Activated naive CD8-positive, alpha-beta T cell treated with anti-CD3 and anti-CD28 coated beads, Interleukin-2, amount 50 U/mL, for 16 hours (primary cell): ENCODE data around the gene PAF1.

Experiments
- DNase-seq: peaks from one replicate; pipeline ENCODE4 v3.0.0-alpha.2; 2020; ENCODE audit warnings: low read depth, low spot score

Gene PAF1

DNA sequence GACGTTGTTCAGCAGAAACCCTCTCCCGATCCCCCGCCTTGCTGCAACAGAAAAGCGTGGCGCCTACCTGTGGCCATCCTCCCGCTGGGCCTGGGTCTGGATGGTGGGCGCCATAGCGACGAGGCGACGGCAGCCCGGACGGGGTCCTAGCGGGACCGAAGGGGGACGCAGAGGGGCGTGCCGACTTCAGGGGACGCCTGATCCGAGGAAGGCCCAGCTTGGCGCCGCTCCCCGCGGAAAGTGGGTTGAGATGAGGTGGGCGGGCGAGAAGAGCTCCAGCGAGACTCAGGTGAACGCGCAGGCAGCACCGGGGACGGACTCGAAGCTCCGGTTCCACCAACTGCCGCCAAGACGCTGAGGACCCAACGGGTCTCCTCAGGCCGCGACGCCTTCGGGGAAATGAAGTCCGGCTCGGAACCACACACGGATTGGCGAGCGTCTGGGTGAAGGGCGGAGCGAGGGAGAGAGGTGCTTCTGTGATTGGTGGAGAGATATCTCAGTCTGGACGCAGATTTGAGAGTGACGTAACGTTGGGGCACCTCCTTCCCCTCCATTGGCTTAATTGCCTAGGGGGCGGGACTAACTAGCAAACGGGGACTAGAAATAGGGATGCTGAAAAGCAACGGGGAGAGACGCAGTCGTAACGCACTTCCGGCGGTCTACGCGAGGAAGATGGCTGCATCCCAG is at the start of gene PAF1, which contains the start of gene MED29:
Gene PAF1, minus strand, starts transcription at position 356 of the 687 bp plus-strand sequence. Its CDS starts 242 bp downstream, at position 114.
Gene MED29, plus strand, starts transcription at position 628 of the 687 bp plus-strand sequence. Its CDS starts 45 bp downstream, at position 673.
- peak; percentile 92 for DNase-seq

- DNase-seq: no peak
These were observed 47.5 kb upstream of the PAF1 start for GRCh38 chr19:39438270-39438934.

DNA sequence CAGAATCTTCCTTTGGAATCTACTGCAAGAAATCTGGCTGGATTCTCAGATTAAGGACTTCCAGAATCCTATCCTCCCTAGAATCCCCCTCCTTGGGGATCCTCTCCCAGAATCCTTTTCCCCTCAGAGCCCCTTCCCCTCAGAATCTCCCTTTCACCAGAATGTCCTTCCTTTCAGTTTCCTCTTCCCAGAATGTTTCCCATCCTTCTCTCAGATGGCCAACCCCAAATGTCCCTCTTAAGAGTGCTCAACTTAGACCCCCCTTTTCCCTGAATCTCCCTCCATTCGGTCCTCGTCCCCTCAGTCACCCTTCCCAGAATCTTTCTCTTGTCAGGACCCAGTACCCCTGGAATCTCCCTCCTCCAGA is 45.4 kb upstream of the PAF1 start:
- no peak for DNase-seq

DNA sequence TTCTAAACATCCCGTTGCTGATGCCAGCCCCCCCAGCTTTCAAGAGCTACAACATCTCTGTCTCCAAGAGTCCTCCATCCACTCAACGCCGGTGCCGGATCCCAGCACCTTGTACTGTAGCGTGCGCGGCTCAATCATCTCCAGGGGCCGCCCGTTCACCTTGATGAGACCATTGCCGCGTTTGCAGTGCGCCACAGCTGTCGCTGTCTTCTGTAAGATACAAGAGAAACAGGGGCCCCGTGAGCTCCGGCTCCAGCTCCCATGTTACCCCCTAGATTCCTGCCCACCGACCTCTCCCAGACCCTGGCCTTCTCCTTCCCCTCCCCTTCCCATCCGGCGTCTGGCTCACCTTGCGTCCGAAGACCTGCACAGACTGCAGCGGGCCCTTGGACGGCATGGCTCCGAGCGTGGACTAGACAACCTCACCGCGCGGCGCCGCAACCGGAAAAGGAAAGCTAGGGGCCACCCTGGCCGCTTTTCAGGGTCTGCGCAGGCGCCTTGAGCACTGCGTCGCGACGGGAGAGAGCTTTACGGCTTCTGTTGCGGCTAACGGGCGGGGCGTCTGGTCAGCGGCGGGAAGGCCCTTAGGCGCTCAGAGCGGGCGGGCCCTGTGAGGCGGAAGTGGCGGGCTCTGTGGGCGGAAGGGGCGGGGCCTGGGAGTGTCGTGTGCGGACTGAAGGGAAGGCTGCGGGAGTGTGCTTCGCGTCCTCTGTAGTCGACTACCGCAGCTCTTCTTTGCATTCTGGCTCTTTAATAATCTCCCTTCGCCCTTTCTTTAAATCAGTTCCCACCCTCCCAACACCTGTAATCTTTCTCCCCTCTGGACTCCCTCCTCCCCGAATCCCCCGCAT is 44.8 kb upstream of the PAF1 start, which contains the start of gene RPS16:
Gene RPS16, minus strand, starts transcription at position 451 of the 851 bp plus-strand sequence. Its CDS starts 54 bp downstream, at position 397.
- DNase-seq: peak; percentile 99

DNA sequence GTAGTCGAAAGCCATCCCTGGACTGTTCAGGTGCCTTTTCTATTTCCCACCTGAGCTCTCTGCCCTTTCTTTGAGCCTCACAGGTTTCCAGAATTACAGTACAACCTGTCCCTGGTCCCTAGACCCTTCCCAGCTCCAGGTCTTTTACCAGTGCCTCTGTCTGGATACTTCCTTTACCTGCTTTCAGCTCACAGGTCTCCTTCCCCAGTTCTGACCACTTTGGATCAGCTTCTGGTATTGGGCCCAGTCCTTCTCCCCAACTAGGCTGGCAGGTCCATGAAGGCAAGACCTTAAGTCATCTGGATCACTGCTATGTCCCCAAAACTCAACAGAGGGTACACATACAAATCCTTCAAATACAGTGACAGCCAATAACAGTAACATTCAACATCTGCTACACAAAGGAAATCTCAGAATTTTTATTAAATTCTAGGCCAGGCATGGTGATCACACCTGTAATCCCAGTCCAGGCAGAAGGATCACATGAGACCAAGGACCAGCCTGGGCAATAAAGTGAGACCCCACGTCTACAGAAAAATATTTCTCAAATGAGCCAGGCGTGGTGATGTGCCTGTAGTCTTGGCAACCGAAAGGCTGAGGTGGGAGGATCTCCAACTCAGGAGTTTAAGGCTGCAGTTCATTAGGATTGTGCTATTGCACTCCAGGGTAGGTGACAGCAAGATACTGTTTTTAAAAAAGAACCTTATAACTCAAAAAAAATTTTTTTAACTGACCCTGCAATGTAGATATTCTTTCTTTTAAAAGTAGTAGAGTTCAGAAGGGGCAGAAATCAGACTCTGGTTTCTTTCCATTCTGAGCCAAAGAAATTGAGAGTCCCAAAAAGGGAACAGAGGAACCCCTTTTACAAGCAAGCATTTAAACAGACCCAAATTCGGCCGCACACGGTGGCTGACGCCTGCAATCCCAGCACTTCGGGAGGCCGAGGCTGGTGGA is 43.5 kb upstream of the PAF1 start:
- no peak for DNase-seq

DNA sequence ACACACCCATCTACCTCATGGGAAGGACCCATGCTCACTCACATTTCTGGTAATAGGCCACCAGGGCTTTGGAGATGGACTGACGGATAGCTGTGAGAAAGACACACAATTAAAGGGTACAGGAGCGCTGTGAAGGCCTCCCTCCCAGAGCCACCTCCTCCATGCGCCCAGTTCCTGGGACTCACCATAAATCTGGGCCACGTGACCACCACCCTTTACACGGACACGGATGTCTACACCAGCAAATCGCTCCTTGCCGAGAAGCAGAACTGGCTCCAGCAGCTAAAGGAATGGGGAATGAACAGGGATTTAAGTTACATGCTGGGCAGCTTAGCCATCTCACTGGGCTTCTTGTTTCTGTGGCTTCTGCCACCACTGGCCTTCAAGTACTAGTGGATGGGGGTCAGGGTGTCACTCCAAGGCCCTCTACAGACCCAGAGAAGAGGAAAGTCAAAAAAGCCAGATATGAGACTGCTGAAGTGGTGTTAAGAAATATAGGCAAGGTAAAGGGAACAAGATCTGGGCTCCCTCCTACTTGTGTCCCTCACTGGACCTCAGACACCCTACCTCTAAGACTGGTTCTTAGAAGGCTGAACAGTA is 42.7 kb upstream of the PAF1 start:
- no peak for DNase-seq

GRCh38 chr19:39432677-39433025 is 41.7 kb upstream of the PAF1 start:
- no peak for DNase-seq

GRCh38 chr19:39430675-39431593 is 40.0 kb upstream of the PAF1 start:
- no peak for DNase-seq

DNA sequence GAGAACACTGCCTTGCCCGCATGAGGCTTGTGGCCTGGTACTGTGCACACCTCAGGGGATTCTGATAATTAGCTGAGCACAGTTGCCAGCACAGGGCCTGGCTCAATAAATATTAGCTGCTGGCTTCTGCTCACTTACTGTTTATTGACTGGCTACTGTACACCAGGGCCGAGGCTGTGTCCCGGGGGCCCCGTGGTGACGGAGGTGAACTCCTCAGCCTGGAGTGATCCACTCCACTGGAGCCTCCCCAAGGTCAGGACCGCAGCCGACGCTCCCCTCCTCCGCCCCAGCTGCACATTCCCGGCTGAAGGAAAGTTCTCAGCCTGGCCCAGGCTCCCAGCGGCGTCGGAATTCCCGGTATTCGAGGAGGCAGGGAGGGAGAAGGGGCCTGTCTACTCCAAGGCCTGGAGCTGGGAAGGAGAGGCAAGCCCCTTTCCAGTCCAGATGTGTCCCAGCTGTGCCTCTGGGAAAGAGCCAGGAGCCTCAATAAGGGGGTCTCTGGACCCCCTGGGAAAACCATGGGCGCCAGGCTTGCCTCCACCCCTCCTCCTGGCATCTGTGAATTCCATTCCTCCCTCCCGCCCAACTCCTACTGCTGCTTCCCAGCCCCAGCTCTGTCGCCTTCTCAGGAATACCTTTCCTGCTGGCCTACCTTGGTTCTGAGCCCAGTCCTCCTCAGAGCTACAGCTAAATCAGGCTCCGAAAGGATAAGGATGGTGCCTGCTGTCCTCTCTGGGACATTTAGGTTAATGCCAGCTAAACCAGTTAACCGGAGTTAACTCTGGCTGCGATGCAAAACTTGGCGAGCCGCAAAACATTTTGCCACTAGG is 37.6 kb upstream of the PAF1 start:
- no peak for DNase-seq

GRCh38 chr19:39427707-39428106 is 36.8 kb upstream of the PAF1 start:
- DNase-seq: no peak

- DNase-seq: no peak
These were observed 35.3 kb upstream of the PAF1 start for GRCh38 chr19:39426170-39426569.

DNA sequence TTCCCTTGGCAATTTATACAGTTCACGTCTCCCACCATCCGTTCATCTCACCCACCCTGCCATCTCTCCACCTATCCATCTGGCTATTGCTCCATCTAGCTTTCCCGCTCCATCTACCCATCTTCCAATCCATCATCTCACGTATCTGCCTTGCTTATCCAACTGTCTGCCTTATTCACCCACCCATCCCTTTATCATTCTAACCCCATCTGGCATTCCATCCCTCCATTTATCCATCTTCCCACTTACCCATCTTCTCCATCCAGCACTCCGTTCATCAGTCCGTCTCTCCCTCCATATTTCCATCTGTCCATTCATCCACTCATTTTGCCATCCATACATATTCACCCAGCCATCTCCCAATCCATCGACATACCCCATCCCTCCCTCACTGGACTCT is 34.8 kb upstream of the PAF1 start:
- DNase-seq: no peak

DNA sequence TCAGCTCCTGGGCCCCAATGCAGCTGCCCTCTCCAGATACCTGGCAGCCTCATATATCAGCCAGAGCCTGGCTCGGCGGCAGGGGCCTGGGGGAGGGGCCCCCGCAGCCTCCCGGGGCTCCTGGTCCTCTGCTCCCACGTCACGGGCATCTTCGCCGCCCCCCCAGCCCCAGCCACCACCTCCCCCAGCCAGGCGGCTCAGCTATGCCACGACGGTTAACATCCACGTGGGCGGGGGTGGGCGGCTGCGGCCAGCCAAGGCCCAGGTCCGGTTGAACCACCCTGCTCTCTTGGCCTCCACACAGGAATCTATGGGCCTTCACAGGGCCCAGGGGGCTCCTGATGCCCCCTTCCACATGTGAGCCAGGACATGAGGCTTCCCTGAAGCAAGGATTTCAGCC is 34.0 kb upstream of the PAF1 start:
- no peak for DNase-seq

- DNase-seq: no peak
These were observed 32.6 kb upstream of the PAF1 start for GRCh38 chr19:39423258-39424086.

DNA sequence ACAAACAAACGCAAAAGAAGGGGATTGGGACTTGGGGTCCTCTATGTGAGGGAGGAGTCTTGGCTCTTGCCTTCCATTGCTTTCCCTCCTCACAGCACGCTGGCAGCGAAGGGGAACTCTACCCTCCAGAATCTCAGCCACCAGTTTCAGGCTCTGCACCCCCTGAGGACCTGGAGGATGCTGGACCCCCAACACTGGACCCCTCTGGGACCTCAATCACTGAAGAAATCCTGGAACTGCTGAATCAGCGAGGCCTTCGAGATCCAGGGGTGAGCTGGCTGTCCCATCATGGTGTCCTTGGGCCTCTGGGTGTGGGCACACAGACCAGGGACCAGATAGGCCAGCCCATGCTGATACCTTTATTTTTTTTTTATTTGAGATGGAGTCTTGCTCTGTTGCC is 31.1 kb upstream of the PAF1 start:
- DNase-seq: no peak

DNA sequence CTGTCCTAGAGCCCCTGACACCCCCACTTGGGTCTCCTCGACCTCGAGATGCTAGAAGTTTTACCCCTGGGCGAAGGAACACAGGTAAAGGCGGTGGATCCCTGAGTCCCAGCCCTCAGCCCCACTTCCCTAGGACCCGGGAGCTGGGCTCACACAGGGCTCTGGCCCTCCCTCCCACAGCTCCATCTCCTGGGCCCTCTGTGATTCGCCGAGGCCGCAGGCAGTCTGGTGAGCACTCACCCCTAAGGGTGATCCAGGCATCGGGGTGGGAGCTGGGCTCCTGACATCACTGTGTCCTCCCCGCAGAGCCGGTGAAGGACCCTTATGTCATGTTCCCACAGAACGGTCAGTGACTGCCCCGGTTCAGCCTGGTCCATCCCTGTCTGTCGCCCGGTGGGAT is 29.9 kb upstream of the PAF1 start:
- DNase-seq: no peak

GRCh38 chr19:39419003-39419402 is 28.1 kb upstream of the PAF1 start:
- DNase-seq: no peak
